Measurements from ENCODE around the gene GPN2.

GRCh38 chr1:26831546-26832248 is 58.4 kb downstream of the GPN2 start:
- TF ChIP-seq, protein P1, sequence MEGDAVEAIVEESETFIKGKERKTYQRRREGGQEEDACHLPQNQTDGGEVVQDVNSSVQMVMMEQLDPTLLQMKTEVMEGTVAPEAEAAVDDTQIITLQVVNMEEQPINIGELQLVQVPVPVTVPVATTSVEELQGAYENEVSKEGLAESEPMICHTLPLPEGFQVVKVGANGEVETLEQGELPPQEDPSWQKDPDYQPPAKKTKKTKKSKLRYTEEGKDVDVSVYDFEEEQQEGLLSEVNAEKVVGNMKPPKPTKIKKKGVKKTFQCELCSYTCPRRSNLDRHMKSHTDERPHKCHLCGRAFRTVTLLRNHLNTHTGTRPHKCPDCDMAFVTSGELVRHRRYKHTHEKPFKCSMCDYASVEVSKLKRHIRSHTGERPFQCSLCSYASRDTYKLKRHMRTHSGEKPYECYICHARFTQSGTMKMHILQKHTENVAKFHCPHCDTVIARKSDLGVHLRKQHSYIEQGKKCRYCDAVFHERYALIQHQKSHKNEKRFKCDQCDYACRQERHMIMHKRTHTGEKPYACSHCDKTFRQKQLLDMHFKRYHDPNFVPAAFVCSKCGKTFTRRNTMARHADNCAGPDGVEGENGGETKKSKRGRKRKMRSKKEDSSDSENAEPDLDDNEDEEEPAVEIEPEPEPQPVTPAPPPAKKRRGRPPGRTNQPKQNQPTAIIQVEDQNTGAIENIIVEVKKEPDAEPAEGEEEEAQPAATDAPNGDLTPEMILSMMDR (conservative IDR thresholded peaks at IDR 0.05; ENCODE audit: low read length) = no peak
- no peak for TF ChIP-seq EZH2phosphoT487 (IDR thresholded peaks at IDR 0.05; ENCODE audit: borderline replicate concordance, low read depth, low read length)
